Activated naive CD8-positive, alpha-beta T cell treated with anti-CD3 and anti-CD28 coated beads, Interleukin-2, amount 50 U/mL, for 24 hours (primary cell): ENCODE results near the gene JAGN1.
"Not testable (repeated sequence)": the region's sequence is repeated elsewhere in the genome, so short reads cannot be mapped to it uniquely, and the experiment has no call there.

Experiments
- ATAC-seq: fragments of 150-1000 bp; cut with Tn5 transposase; one replicate; pipeline ENCODE4 v1.10.0; 2021
- DNase-seq: peaks from one replicate; pipeline ENCODE4 v3.0.0; 2021
- H3K27ac Mint-ChIP-seq: one replicate; pipeline ENCODE4 v1.8.0; 2021; ENCODE audit warnings: mild to moderate bottlenecking, mixed read lengths
- H3K27me3 Mint-ChIP-seq: one replicate; pipeline ENCODE4 v1.8.0; 2021; ENCODE audit warnings: mixed read lengths
- H3K36me3 Mint-ChIP-seq: one replicate; pipeline ENCODE4 v1.8.0; 2021; ENCODE audit warnings: low read depth, mixed read lengths
- H3K4me1 Mint-ChIP-seq: one replicate; pipeline ENCODE4 v1.8.0; 2021; ENCODE audit warnings: mixed read lengths
- H3K4me3 Mint-ChIP-seq: one replicate; pipeline ENCODE4 v1.8.0; 2021; ENCODE audit warnings: mild to moderate bottlenecking, moderate library complexity, mixed read lengths
- H3K9me3 Mint-ChIP-seq: one replicate; pipeline ENCODE4 v1.8.0; 2021; ENCODE audit warnings: mixed read lengths

The JAGN1 gene

DNA sequence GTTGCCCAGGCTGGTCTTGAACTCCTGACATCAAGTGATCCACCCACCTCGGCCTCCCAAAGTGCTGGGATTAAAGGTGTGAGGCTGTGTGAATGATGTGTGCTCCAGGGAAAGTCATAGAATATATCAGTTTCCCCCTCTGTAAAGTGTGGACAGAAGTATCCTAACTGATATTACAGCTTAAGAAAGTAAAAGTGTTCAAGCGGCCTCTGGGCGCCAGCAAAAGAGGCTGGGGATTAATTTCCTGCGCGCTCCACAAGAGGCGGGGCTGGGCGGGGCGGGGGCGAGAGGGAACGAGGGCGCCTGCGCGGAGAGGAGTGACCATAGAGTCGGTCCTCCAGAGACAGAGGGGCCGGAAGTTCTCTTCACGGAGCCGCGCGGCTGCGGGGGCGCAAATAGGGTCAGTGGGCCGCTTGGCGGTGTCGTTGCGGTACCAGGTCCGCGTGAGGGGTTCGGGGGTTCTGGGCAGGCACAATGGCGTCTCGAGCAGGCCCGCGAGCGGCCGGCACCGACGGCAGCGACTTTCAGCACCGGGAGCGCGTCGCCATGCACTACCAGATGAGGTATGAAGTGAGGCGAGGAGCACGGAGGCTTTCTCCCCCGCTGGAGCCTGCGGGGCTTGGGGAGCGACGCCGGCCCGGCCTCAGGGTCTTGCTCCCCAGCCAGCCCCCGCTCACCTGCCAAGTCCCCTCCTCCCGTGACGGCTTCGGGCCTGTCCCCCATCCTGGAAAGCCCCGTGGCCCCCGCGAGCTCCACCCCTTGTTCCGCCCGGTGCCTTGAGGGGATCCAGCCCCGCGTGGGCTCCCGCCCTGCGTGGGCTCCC, at the start of gene JAGN1:
JAGN1 (plus strand) TSS at position 362 of the 823 bp plus-strand sequence; CDS start at position 475, 113 bp downstream.
- DNase-seq = peak; percentile 94
- H3K4me3 Mint-ChIP-seq = peak within 1 kb of the TSS; percentile 96
- H3K27ac Mint-ChIP-seq = peak within 1 kb of the TSS; percentile 98
- H3K27me3 Mint-ChIP-seq = no peaks in the 10 kb centered on the region
- peaks cover 36% of the 10 kb centered on the region for H3K36me3 Mint-ChIP-seq
- peaks cover 46% of the 10 kb centered on the region for H3K4me1 Mint-ChIP-seq
- peak; percentile 84 for ATAC-seq
- H3K9me3 Mint-ChIP-seq = peaks cover 4% of the 10 kb centered on the region

DNA sequence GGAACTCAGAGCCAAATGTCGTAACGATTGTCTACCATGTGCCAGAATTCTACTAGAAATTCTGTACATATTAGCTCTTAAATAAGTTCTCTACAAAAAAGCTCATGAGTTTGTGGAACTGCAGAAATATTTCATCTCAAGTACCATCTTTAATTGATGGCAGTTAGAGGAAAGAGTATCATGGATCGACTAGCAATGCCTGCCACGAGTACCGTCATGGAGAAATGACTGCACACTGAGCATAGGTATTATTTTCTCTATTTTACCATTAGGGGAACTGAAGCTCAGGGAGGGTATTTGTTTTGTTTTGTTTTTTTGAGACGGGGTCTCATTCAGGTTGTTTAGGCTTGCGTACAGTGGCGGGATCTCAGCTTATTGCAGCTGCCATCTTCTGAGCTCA, 49.4 kb upstream of the JAGN1 start:
- Mint-ChIP-seq H3K27ac (no peak overlapping the region), H3K27me3 (no peaks in the 10 kb centered on the region), H3K4me1 (peaks cover 28% of the 10 kb centered on the region), H3K36me3 (peaks cover 19% of the 10 kb centered on the region), H3K4me3 (no peak overlapping the region), H3K9me3 (no peaks in the 10 kb centered on the region)
- ATAC-seq (no peak), DNase-seq (no peak)

DNA sequence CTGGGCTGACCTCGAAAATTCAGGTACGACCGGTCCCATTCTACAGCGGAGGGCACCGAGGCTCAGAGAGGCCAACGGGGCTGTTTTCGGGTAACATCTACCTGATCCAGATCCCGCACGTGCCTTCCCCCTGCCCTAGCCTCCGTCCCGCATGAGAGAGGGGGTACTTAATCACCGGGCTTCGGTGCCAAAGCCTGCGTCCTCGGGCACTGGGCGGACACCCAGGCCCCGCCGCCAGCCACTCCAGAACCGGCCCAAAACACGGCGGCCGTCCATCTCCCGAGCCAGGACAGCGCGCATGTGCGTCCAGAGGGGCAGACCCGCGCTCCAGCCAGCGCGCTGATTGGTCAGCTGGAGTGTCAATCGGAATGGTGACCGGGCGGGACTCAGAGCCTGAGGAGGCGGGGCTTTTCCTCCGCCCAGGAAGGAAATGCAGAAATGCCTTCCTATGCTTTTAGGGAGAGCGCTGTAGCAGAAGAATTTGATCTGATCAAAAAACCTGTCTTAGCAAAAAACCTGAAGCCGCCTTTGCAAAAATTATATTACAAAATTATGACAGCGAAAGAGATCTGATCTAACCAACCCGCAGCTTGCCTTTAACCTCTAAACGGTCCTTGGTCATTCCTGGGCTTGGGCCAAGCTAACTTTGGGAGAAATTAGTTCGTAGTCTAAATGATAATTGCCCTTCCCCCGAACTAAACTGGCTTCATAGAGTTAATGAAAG, 46.5 kb upstream of the JAGN1 start, which contains the start of gene RPUSD3:
RPUSD3 (minus strand) TSS at position 294 of the 724 bp plus-strand sequence; CDS start at position 276, 18 bp downstream.
- ATAC-seq (peak; percentile 97), DNase-seq (peak; percentile 99)
- peaks cover 28% of the 10 kb centered on the region for H3K4me1 Mint-ChIP-seq
- peaks cover 14% of the 10 kb centered on the region for H3K36me3 Mint-ChIP-seq
- H3K9me3 Mint-ChIP-seq = no peaks in the 10 kb centered on the region
- no peaks in the 10 kb centered on the region for H3K27me3 Mint-ChIP-seq
- H3K4me3 Mint-ChIP-seq = peak within 1 kb of the TSS; percentile 96
- H3K27ac Mint-ChIP-seq = peak within 1 kb of the TSS; percentile 80

DNA sequence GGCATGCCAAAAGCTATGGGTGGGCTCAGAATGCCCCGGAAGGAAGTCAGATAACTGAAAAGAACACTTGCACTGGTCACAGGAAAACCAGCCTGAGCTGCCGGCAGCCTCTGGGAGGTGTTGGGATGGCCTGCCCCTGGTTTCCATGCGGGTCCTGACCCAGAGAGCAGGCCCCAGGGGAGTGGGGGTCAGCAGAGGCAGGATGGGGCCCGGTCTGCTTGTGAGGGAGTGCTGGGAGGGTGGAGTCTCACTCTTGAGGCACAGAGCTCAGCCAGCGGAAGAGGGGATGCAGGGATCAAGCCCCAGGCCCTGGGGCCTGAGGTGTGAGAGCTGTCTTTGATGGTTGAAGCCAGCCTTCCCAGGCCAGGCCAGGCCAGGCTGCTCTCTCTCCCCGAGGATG, 44.2 kb upstream of the JAGN1 start:
- DNase-seq = no peak
- Mint-ChIP-seq H3K27ac (no peak overlapping the region), H3K27me3 (no peaks in the 10 kb centered on the region), H3K4me1 (peaks cover 28% of the 10 kb centered on the region), H3K4me3 (no peak overlapping the region), H3K9me3 (no peaks in the 10 kb centered on the region), H3K36me3 (peaks cover 12% of the 10 kb centered on the region)
- no peak for ATAC-seq

DNA sequence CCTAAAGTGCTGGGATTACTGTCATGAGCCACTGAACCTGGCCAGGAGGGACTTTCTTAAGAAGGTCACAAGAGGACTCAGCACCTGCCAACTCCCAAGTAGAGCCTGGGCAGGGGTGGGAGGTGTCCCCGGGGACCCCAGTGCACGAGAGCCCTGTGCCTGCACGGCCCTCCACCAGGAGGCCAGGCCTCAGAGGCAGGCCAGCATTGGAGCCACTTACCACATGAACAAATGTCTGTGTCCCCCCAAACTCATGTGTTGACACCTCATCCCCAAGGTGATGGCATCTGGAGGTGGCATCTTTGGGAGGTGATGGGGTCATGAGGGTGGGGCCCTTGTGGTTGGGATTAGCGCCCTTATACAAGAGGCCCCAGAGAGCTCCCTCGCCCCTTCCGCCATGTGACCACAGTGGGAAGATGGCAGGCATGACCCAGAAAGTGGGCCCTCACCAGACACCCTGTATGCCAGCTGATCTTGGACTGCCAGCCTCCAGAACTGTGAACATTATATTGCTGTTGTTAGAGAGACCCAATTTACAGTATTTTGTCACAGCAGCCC, 43.4 kb upstream of the JAGN1 start:
- Mint-ChIP-seq H3K4me3 (no peak overlapping the region), H3K27me3 (no peaks in the 10 kb centered on the region), H3K4me1 (peaks cover 25% of the 10 kb centered on the region), H3K27ac (no peak overlapping the region), H3K9me3 (no peaks in the 10 kb centered on the region), H3K36me3 (peaks cover 5% of the 10 kb centered on the region)
- ATAC-seq (no peak), DNase-seq (no peak)

DNA sequence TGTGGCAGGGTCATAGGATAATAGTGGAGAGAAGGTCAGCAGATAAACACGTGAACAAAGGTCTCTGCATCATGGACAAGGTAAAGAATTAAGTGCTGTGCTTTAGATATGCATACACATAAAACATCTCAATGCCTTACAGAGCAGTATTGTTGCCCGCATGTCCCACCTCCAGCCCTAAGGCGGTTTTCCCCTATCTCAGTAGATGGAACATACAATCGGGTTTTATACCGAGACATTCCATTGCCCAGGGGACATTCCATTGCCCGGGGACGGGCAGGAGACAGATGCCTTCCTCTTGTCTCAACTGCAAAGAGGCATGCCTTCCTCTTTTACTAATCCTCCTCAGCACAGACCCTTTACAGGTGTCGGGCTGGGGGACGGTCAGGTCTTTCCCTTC, 42.5 kb upstream of the JAGN1 start:
- H3K4me3 Mint-ChIP-seq, H3K9me3 Mint-ChIP-seq, H3K27me3 Mint-ChIP-seq, ATAC-seq, DNase-seq, H3K27ac Mint-ChIP-seq, H3K36me3 Mint-ChIP-seq: not testable (repeated sequence)
- peaks cover 18% of the 10 kb centered on the region for H3K4me1 Mint-ChIP-seq

DNA sequence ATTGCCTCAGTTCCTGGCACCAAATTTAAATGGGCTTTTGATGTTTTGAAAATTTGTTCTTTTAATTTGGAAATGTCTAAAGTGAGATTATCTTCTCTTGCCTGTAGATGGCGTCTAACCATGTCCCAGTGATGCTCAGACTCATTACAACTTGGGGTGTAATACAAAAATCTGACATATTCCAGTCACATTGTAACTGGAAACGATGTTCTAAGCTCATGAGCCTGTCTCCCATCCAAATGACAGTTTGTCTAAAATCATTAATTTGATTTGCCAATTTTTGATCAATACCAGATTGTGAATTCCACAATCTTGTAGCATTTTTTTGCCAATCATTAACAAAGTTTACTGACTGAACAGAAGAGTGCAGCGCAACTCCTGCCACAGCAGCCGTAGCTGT, 41.5 kb upstream of the JAGN1 start:
- H3K9me3 Mint-ChIP-seq, DNase-seq, H3K4me3 Mint-ChIP-seq, ATAC-seq, H3K27ac Mint-ChIP-seq, H3K36me3 Mint-ChIP-seq, H3K27me3 Mint-ChIP-seq: not testable (repeated sequence)
- H3K4me1 Mint-ChIP-seq = peaks cover 12% of the 10 kb centered on the region

DNA sequence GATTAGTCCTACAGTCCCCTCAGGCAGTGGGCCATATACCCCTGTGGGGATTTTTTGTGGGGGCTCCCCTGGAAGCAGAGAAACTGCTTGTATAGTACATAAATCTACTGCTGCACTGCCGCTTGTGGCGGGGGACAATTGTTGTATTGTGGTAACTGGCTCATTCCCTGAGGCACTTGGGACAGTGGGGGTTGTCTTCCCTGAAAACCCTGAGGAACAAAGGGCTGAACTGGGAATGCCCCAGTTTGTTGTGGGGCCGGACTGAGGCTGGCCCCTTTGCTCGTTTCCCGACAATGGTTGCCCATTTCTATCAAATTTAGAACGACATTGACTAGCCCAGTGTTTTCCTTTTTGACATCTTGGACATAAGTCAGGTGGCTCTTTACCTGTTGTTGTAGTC, 39.0 kb upstream of the JAGN1 start:
- H3K27me3 Mint-ChIP-seq, H3K27ac Mint-ChIP-seq, H3K4me1 Mint-ChIP-seq, H3K36me3 Mint-ChIP-seq, ATAC-seq, H3K4me3 Mint-ChIP-seq, DNase-seq, H3K9me3 Mint-ChIP-seq: not testable (repeated sequence)

DNA sequence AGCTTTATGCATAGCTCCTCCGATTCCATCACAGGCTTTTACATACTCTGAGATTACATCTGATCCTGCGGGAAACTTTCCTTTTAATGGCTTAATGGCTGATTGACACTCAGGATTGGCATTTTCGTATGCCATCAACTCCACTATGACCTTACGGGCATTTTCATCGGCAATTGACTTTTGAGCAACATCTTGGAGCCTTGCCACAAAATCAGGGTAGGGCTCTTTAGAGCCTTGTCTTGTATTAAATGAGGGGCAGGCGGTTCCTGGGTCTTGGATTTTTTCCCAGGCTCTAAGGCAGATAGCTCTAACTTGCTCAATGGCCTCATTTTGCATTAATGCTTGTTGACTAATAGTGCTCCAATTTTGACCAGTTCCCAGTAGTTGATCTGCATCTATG, 38.5 kb upstream of the JAGN1 start:
- not testable (repeated sequence) for H3K27ac Mint-ChIP-seq, DNase-seq, H3K9me3 Mint-ChIP-seq, H3K4me1 Mint-ChIP-seq, ATAC-seq, H3K4me3 Mint-ChIP-seq, H3K36me3 Mint-ChIP-seq, H3K27me3 Mint-ChIP-seq

DNA sequence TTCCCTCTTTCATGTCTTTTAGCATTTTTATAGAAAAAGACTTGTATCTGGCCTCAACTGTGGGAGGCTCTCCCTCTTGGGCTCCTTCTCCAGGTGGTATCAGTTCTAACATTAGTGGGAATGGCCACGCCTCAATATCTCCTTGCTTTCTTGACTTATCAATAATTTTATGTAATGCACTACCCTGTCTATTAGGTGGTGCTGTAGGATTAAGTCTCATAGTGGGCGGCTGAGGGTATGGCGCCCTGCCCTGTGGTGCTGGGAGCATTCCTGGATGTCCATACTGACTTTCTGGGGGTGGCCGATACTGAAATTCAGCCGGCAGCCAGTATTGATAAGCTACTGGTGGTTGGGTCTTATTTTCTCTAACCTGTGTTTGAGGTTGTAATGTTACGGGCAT, 37.9 kb upstream of the JAGN1 start:
- no peaks in the 10 kb centered on the region for H3K27me3 Mint-ChIP-seq
- no peak overlapping the region for H3K27ac Mint-ChIP-seq
- ATAC-seq (no peak), DNase-seq (no peak)
- H3K36me3 Mint-ChIP-seq = no peaks in the 10 kb centered on the region
- no peaks in the 10 kb centered on the region for H3K4me1 Mint-ChIP-seq
- no peaks in the 10 kb centered on the region for H3K9me3 Mint-ChIP-seq
- H3K4me3 Mint-ChIP-seq = no peak overlapping the region

DNA sequence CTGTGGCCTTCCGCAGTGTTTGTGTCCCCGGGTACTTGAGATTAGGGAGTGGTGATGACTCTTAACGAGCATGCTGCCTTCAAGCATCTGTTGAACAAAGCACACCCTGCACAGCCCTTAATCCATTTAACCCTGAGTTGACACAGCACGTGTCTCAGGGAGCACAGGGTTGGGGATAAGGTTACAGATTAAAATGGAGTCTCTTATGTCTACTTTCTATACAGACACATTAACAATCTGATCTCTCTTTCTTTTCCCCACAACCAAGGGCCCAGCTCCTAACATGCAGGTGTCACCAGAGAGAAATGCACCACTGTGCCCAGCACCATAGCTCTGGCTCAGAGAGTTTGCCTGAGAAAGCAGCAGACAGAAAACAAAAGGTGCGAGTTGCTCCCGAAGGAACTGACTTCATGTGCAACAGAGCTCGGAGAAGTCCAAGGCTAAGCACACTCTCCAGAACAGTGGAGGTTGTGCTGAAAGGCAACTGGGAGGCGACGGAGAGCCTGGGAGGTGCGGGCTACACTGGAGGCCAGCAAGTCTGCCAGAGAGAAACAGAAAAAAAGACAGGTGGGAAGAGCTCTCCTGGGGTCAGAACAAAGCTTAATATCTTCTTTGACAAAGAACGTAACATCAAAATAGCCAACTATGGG, 36.0 kb upstream of the JAGN1 start:
- DNase-seq, H3K36me3 Mint-ChIP-seq, H3K27ac Mint-ChIP-seq, H3K9me3 Mint-ChIP-seq, H3K4me3 Mint-ChIP-seq, ATAC-seq, H3K27me3 Mint-ChIP-seq, H3K4me1 Mint-ChIP-seq: not testable (repeated sequence)

DNA sequence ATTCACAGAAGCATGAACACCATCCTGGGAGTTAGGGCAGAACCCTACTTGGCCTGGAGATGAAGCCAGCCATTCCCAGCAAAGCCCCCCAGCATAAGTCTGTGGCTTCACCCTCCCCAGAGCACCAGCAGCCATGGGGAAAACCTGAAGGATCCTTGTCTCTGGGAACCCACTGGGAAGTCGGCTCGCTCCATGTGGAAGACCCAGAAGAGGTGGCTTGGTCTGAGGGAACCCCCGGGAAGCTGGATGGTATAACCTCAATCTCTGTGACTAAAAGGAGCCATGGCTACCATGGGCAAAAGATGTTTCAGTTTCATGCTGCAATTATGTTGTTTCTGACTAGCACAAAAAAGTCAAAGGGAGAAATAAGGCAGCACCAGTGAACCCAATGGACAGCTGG, 34.8 kb upstream of the JAGN1 start:
- H3K27ac Mint-ChIP-seq = no peak overlapping the region
- H3K36me3 Mint-ChIP-seq = no peaks in the 10 kb centered on the region
- no peak for ATAC-seq
- no peak overlapping the region for H3K4me3 Mint-ChIP-seq
- no peaks in the 10 kb centered on the region for H3K9me3 Mint-ChIP-seq
- no peak for DNase-seq
- H3K27me3 Mint-ChIP-seq = no peaks in the 10 kb centered on the region
- no peaks in the 10 kb centered on the region for H3K4me1 Mint-ChIP-seq

DNA sequence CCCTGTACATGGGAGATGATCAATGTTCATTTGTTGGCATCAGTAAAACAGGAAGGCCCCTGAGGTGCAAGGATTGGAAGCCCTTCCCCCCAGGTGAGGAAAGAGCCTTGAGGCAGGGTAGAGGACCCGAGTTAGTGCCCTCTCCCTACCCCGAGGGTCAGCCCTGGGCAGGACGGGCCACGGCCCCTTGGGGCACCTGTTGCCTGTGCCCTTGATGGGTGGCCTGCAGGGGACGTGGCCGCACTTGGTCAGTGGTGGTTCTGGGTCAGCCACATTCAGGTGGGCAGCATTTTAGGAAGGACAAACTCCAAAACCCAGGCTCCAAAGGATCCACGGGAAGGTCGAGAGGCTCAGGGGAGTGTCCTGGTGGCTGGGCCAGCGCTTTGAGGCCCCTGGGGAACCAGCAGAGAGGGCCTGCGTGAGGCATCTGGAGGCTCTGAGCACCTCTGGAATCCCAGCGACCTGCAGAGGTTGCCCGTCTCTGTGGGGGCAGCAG, 30.8 kb upstream of the JAGN1 start:
- H3K4me3 Mint-ChIP-seq = no peak overlapping the region
- no peaks in the 10 kb centered on the region for H3K36me3 Mint-ChIP-seq
- H3K4me1 Mint-ChIP-seq = no peaks in the 10 kb centered on the region
- H3K9me3 Mint-ChIP-seq = no peaks in the 10 kb centered on the region
- DNase-seq (no peak), ATAC-seq (no peak)
- H3K27me3 Mint-ChIP-seq = peaks cover 6% of the 10 kb centered on the region
- no peak overlapping the region for H3K27ac Mint-ChIP-seq

DNA sequence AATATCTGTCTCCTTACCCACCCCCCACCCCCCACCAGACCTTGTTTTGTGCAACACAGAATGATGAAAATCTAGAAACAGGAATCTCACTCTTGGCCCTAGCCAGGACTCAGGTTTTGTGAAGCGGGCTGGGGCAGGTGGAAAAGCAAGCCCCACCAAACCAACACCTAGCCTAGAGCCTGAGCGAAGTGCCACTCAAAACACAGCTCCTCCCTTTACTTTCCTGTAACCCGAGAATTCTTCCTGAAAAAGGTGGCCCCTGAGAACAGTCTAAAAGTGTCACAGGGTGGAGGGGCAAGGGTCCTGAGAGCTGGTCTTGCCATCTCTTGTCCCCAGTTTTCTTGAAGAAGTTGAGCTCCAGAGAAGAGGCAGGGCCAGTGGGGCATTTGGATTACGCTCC, 29.2 kb upstream of the JAGN1 start:
- ATAC-seq = no peak
- no peaks in the 10 kb centered on the region for H3K4me1 Mint-ChIP-seq
- no peak for DNase-seq
- no peak overlapping the region for H3K27ac Mint-ChIP-seq
- H3K9me3 Mint-ChIP-seq = no peaks in the 10 kb centered on the region
- H3K27me3 Mint-ChIP-seq = peaks cover 6% of the 10 kb centered on the region
- H3K4me3 Mint-ChIP-seq = no peak overlapping the region
- H3K36me3 Mint-ChIP-seq = no peaks in the 10 kb centered on the region
